ENCODE data around the gene ABRACL.

The ABRACL gene

GRCh38 chr6:139016337-139017213 lies 12.0 kb upstream of the ABRACL start:
- no peak overlapping the region for H3K18ac ChIP-seq (ENCODE audit: low read length)
- no peak overlapping the region for H4K8ac ChIP-seq (ENCODE audit: low read depth, low read length)
- no peak overlapping the region for H3K9ac ChIP-seq (ENCODE audit: low read depth, low read length, poor library complexity)
- H3K36me3 ChIP-seq (replicated peaks in 1 of 2; ENCODE audit: control insufficient read depth in 2 of 2, insufficient read depth in 2 of 2, low read length in 2 of 2): no peaks in the 10 kb centered on the region
- no peak overlapping the region for H2AK5ac ChIP-seq (ENCODE audit: low read depth, low read length)
- no peak overlapping the region for H2BK12ac ChIP-seq (ENCODE audit: low read length)
- no peak overlapping the region for H3K23ac ChIP-seq (ENCODE audit: low read depth, low read length, poor library complexity)
- no peak overlapping the region for H2BK15ac ChIP-seq (ENCODE audit: low read length)
- H3K4me2 ChIP-seq (ENCODE audit: insufficient read depth, low read length, poor library complexity, severe bottlenecking): no peak overlapping the region
- DNase-seq (ENCODE audit: low spot score): no peak
- no peaks in the 10 kb centered on the region for H3K79me1 ChIP-seq (ENCODE audit: low read depth, low read length)
- no peak overlapping the region for H3K14ac ChIP-seq (ENCODE audit: low read length)
- peak overlapping the region; percentile 36 for H2AFZ ChIP-seq (ENCODE audit: low read length)
- peaks cover 0 to 3% (median 0%) of the 10 kb centered on the region in 3 experiments for H3K27me3 ChIP-seq (ENCODE audit: control insufficient read depth in 3 of 3, insufficient read depth in 3 of 3, low read depth in 1 of 3, low read length in 3 of 3)
- no peaks in the 10 kb centered on the region for H3K9me3 ChIP-seq (replicated peaks in 1 of 2; ENCODE audit: control insufficient read depth in 2 of 2, insufficient read depth in 1 of 2, low read depth in 1 of 2, low read length in 2 of 2)
- H3K4me1 ChIP-seq (ENCODE audit: control insufficient read depth in 2 of 2, insufficient read depth in 1 of 2, low read depth in 1 of 2, low read length in 2 of 2): peaks cover 8 to 10% of the 10 kb centered on the region in 2 donors
- no peak overlapping the region for H2BK120ac ChIP-seq (ENCODE audit: low read depth, low read length)
- H4K91ac ChIP-seq (ENCODE audit: low read depth, low read length, poor library complexity): no peak overlapping the region
- H3K4me3 ChIP-seq (ENCODE audit: low read length in 2 of 2): no peak overlapping the region
- no CpG with 5 or more reads among the region's 7 CpGs for WGBS, 2 donors (ENCODE audit: extremely low coverage in 2 of 2, insufficient read length in 2 of 2, insufficient replicate concordance in 1 of 2)
- no peak overlapping the region for H2BK5ac ChIP-seq (ENCODE audit: low read length)
- H3K27ac ChIP-seq (replicated peaks; ENCODE audit: low read length): no peak overlapping the region
- no peak overlapping the region for H3K4ac ChIP-seq (ENCODE audit: low read length)

- H3K79me1 ChIP-seq (ENCODE audit: low read depth, low read length): no peaks in the 10 kb centered on the region
- no peak overlapping the region for H2BK120ac ChIP-seq (ENCODE audit: low read depth, low read length)
- H2BK5ac ChIP-seq (ENCODE audit: low read length): no peak overlapping the region
- peak overlapping the region; percentile 36 for H2AFZ ChIP-seq (ENCODE audit: low read length)
- peaks cover 0 to 3% (median 0%) of the 10 kb centered on the region in 3 experiments for H3K27me3 ChIP-seq (ENCODE audit: control insufficient read depth in 3 of 3, insufficient read depth in 3 of 3, low read depth in 1 of 3, low read length in 3 of 3)
- H2BK15ac ChIP-seq (ENCODE audit: low read length): no peak overlapping the region
- H4K91ac ChIP-seq (ENCODE audit: low read depth, low read length, poor library complexity): no peak overlapping the region
- H3K4me1 ChIP-seq (ENCODE audit: control insufficient read depth in 2 of 2, insufficient read depth in 1 of 2, low read depth in 1 of 2, low read length in 2 of 2): peaks cover 8 to 10% of the 10 kb centered on the region in 2 donors
- H3K9me3 ChIP-seq (replicated peaks in 1 of 2; ENCODE audit: control insufficient read depth in 2 of 2, insufficient read depth in 1 of 2, low read depth in 1 of 2, low read length in 2 of 2): no peaks in the 10 kb centered on the region
- H3K4me2 ChIP-seq (ENCODE audit: insufficient read depth, low read length, poor library complexity, severe bottlenecking): no peak overlapping the region
- no peak overlapping the region for H3K4ac ChIP-seq (ENCODE audit: low read length)
- WGBS, 2 donors (ENCODE audit: extremely low coverage in 2 of 2, insufficient read length in 2 of 2, insufficient replicate concordance in 1 of 2): no CpG with 5 or more reads among the region's 3 CpGs
- no peak overlapping the region for H3K18ac ChIP-seq (ENCODE audit: low read length)
- H3K14ac ChIP-seq (ENCODE audit: low read length): no peak overlapping the region
- no peak for DNase-seq (ENCODE audit: low spot score)
- H2AK5ac ChIP-seq (ENCODE audit: low read depth, low read length): no peak overlapping the region
- H3K4me3 ChIP-seq (ENCODE audit: low read length in 2 of 2): no peak overlapping the region
- H2BK12ac ChIP-seq (ENCODE audit: low read length): no peak overlapping the region
- H3K9ac ChIP-seq (ENCODE audit: low read depth, low read length, poor library complexity): no peak overlapping the region
- no peak overlapping the region for H3K23ac ChIP-seq (ENCODE audit: low read depth, low read length, poor library complexity)
- H3K27ac ChIP-seq (replicated peaks; ENCODE audit: low read length): no peak overlapping the region
- no peaks in the 10 kb centered on the region for H3K36me3 ChIP-seq (replicated peaks in 1 of 2; ENCODE audit: control insufficient read depth in 2 of 2, insufficient read depth in 2 of 2, low read length in 2 of 2)
- H4K8ac ChIP-seq (ENCODE audit: low read depth, low read length): no peak overlapping the region
Observed at GRCh38 chr6:139017227-139017626, 11.3 kb upstream of the ABRACL start.

GRCh38 chr6:139019722-139020121 lies 8.8 kb upstream of the ABRACL start:
- H2BK120ac ChIP-seq (ENCODE audit: low read depth, low read length): no peak overlapping the region
- WGBS, 2 donors (ENCODE audit: extremely low coverage in 2 of 2, insufficient read length in 2 of 2, insufficient replicate concordance in 1 of 2): no CpG with 5 or more reads among the region's 2 CpGs

GRCh38 chr6:139020689-139021088 lies 7.9 kb upstream of the ABRACL start:
- H3K4me1 ChIP-seq (ENCODE audit: control insufficient read depth in 2 of 2, insufficient read depth in 1 of 2, low read depth in 1 of 2, low read length in 2 of 2): peaks cover 6 to 10% of the 10 kb centered on the region in 2 donors
- peaks cover 0 to 3% (median 0%) of the 10 kb centered on the region in 3 experiments for H3K27me3 ChIP-seq (ENCODE audit: control insufficient read depth in 3 of 3, insufficient read depth in 3 of 3, low read depth in 1 of 3, low read length in 3 of 3)
- no peak overlapping the region for H3K18ac ChIP-seq (ENCODE audit: low read length)
- H3K27ac ChIP-seq (replicated peaks; ENCODE audit: low read length): no peak overlapping the region
- no peak overlapping the region for H3K14ac ChIP-seq (ENCODE audit: low read length)
- no peak overlapping the region for H4K91ac ChIP-seq (ENCODE audit: low read depth, low read length, poor library complexity)
- H2BK5ac ChIP-seq (ENCODE audit: low read length): no peak overlapping the region
- no peak for DNase-seq (ENCODE audit: low spot score)
- no peaks in the 10 kb centered on the region for H3K79me1 ChIP-seq (ENCODE audit: low read depth, low read length)
- H2AK5ac ChIP-seq (ENCODE audit: low read depth, low read length): no peak overlapping the region
- H3K4ac ChIP-seq (ENCODE audit: low read length): no peak overlapping the region
- H3K23ac ChIP-seq (ENCODE audit: low read depth, low read length, poor library complexity): no peak overlapping the region
- H3K36me3 ChIP-seq (replicated peaks in 1 of 2; ENCODE audit: control insufficient read depth in 2 of 2, insufficient read depth in 2 of 2, low read length in 2 of 2): no peaks in the 10 kb centered on the region
- H2BK15ac ChIP-seq (ENCODE audit: low read length): no peak overlapping the region
- H3K4me3 ChIP-seq (ENCODE audit: low read length in 2 of 2): no peak overlapping the region
- no peak overlapping the region for H2AFZ ChIP-seq (ENCODE audit: low read length)
- H3K9me3 ChIP-seq (replicated peaks in 1 of 2; ENCODE audit: control insufficient read depth in 2 of 2, insufficient read depth in 1 of 2, low read depth in 1 of 2, low read length in 2 of 2): no peaks in the 10 kb centered on the region
- no peak overlapping the region for H2BK12ac ChIP-seq (ENCODE audit: low read length)
- H3K4me2 ChIP-seq (ENCODE audit: insufficient read depth, low read length, poor library complexity, severe bottlenecking): no peak overlapping the region
- no CpG with 5 or more reads among the region's 3 CpGs for WGBS, 2 donors (ENCODE audit: extremely low coverage in 2 of 2, insufficient read length in 2 of 2, insufficient replicate concordance in 1 of 2)
- H4K8ac ChIP-seq (ENCODE audit: low read depth, low read length): no peak overlapping the region
- H3K9ac ChIP-seq (ENCODE audit: low read depth, low read length, poor library complexity): no peak overlapping the region
- H2BK120ac ChIP-seq (ENCODE audit: low read depth, low read length): no peak overlapping the region

More at GRCh38 chr6:139019722-139020121, 8.8 kb upstream of the ABRACL start:
- Histone ChIP-seq H3K9me3 (replicated peaks in 1 of 2; ENCODE audit: control insufficient read depth in 2 of 2, insufficient read depth in 1 of 2, low read depth in 1 of 2, low read length in 2 of 2) (no peaks in the 10 kb centered on the region), H3K9ac (ENCODE audit: low read depth, low read length, poor library complexity) (no peak overlapping the region), H2BK15ac (ENCODE audit: low read length) (no peak overlapping the region), H4K91ac (ENCODE audit: low read depth, low read length, poor library complexity) (no peak overlapping the region), H2AFZ (ENCODE audit: low read length) (no peak overlapping the region), H3K4me1 (ENCODE audit: control insufficient read depth in 2 of 2, insufficient read depth in 1 of 2, low read depth in 1 of 2, low read length in 2 of 2) (peaks cover 6 to 10% of the 10 kb centered on the region in 2 donors), H3K4me3 (ENCODE audit: low read length in 2 of 2) (no peak overlapping the region), H3K27ac (replicated peaks; ENCODE audit: low read length) (no peak overlapping the region), H2BK5ac (ENCODE audit: low read length) (no peak overlapping the region), H3K27me3 (ENCODE audit: control insufficient read depth in 3 of 3, insufficient read depth in 3 of 3, low read depth in 1 of 3, low read length in 3 of 3) (peaks cover 0 to 3% (median 0%) of the 10 kb centered on the region in 3 experiments), H3K4me2 (ENCODE audit: insufficient read depth, low read length, poor library complexity, severe bottlenecking) (no peak overlapping the region), H2BK12ac (ENCODE audit: low read length) (no peak overlapping the region), H2AK5ac (ENCODE audit: low read depth, low read length) (no peak overlapping the region), H3K4ac (ENCODE audit: low read length) (no peak overlapping the region), H4K8ac (ENCODE audit: low read depth, low read length) (no peak overlapping the region), H3K18ac (ENCODE audit: low read length) (no peak overlapping the region), H3K79me1 (ENCODE audit: low read depth, low read length) (no peaks in the 10 kb centered on the region), H3K36me3 (replicated peaks in 1 of 2; ENCODE audit: control insufficient read depth in 2 of 2, insufficient read depth in 2 of 2, low read length in 2 of 2) (no peaks in the 10 kb centered on the region), H3K14ac (ENCODE audit: low read length) (no peak overlapping the region), H3K23ac (ENCODE audit: low read depth, low read length, poor library complexity) (no peak overlapping the region)
- no peak for DNase-seq (ENCODE audit: low spot score)
